GM19324 (cell line): ENCODE measurements around the gene PREX1.
"Not testable (repeated sequence)": the region's sequence is repeated elsewhere in the genome, so short reads cannot be mapped to it uniquely, and the experiment has no call there.

ENCODE experiments used
- ATAC-seq: cut with Tn5 transposase; IDR thresholded peaks from one replicate; pipeline ENCODE4 v1.9.1; 2021; ENCODE audit warnings: mild to moderate bottlenecking, moderate library complexity; ENCODE audit not compliant: unreplicated experiment, low FRiP score

PREX1 gene

GRCh38 chr20:48813446-48813747 is 14.4 kb downstream of the PREX1 start:
- ATAC-seq, result no peak

GRCh38 chr20:48812600-48813445 is 15.0 kb downstream of the PREX1 start:
- no peak for ATAC-seq

- not testable (repeated sequence) for ATAC-seq
Measured at GRCh38 chr20:48812114-48812513, 15.7 kb downstream of the PREX1 start.

GRCh38 chr20:48809673-48810072 is 18.1 kb downstream of the PREX1 start:
- ATAC-seq, result no peak

GRCh38 chr20:48808382-48809034 is 19.3 kb downstream of the PREX1 start:
- ATAC-seq, result no peak

GRCh38 chr20:48807586-48808381 is 20.0 kb downstream of the PREX1 start:
- no peak for ATAC-seq

GRCh38 chr20:48807051-48807450 is 20.7 kb downstream of the PREX1 start:
- no peak for ATAC-seq

GRCh38 chr20:48805716-48806115 is 22.1 kb downstream of the PREX1 start:
- ATAC-seq, result no peak

- ATAC-seq, result no peak
Measured at GRCh38 chr20:48805286-48805685, 22.5 kb downstream of the PREX1 start.

- no peak for ATAC-seq
Measured at GRCh38 chr20:48804300-48804980, 23.4 kb downstream of the PREX1 start.

GRCh38 chr20:48803176-48804053 is 24.4 kb downstream of the PREX1 start:
- ATAC-seq, result no peak

- no peak for ATAC-seq
Measured at GRCh38 chr20:48802647-48803046, 25.2 kb downstream of the PREX1 start.

GRCh38 chr20:48802216-48802615 is 25.6 kb downstream of the PREX1 start:
- no peak for ATAC-seq

- ATAC-seq, result no peak
Measured at GRCh38 chr20:48801197-48801596, 26.6 kb downstream of the PREX1 start.

- no peak for ATAC-seq
Measured at GRCh38 chr20:48800177-48800576, 27.6 kb downstream of the PREX1 start.

- ATAC-seq, result no peak
Measured at GRCh38 chr20:48799328-48800105, 28.3 kb downstream of the PREX1 start.

GRCh38 chr20:48797850-48798747 is 29.7 kb downstream of the PREX1 start:
- ATAC-seq, result no peak

GRCh38 chr20:48797275-48797825 is 30.4 kb downstream of the PREX1 start:
- ATAC-seq, result no peak
